ENCODE results near the gene QTRT2. TPM values are rescaled to one million over a fixed set of nuclear protein-coding genes. Genes with fewer than 3 reads are reported as not detected.

QTRT2 gene
- total RNA-seq, 1 donor from 2014 or later = 7.6 TPM

GRCh38 chr3:114057011-114057347, 442 bp downstream of the QTRT2 start:
- peak overlapping the region; percentile 62 to 65 for H3K4me3 ChIP-seq
- H3K27me3 ChIP-seq = no peaks in the 10 kb centered on the region
- DNase-seq (ENCODE audit: extremely low spot score in 2 of 2) = no peak
- no peaks in the 10 kb centered on the region for H3K36me3 ChIP-seq
- no peaks in the 10 kb centered on the region for H3K9me3 ChIP-seq
- peak overlapping the region; percentile 78 for H3K27ac ChIP-seq
- no peak for TF ChIP-seq POLR2AphosphoS5 (IDR thresholded peaks at IDR 0.05; ENCODE audit: insufficient read depth in 1 of 2, low read depth in 1 of 2)
- TF ChIP-seq POLR2A (IDR thresholded peaks at IDR 0.05) = no peak
- no peak for TF ChIP-seq CTCF (IDR thresholded peaks at IDR 0.05)
- H3K4me1 ChIP-seq = peaks cover 35% of the 10 kb centered on the region
- intact Hi-C loops (cut with DNase I) = no loop called here

GRCh38 chr3:114058646-114059045, 2.1 kb downstream of the QTRT2 start:
- H3K4me1 ChIP-seq = peaks cover 35% of the 10 kb centered on the region
- no peak overlapping the region for H3K4me3 ChIP-seq
- H3K36me3 ChIP-seq = no peaks in the 10 kb centered on the region
- H3K9me3 ChIP-seq = no peaks in the 10 kb centered on the region
- no peaks in the 10 kb centered on the region for H3K27me3 ChIP-seq
- no peak for DNase-seq (ENCODE audit: extremely low spot score in 2 of 2)
- intact Hi-C loops (cut with DNase I) = no loop called here
- H3K27ac ChIP-seq = no peak overlapping the region
- TF ChIP-seq POLR2AphosphoS5 (IDR thresholded peaks at IDR 0.05; ENCODE audit: insufficient read depth in 1 of 2, low read depth in 1 of 2) (no peak), CTCF (IDR thresholded peaks at IDR 0.05) (no peak), POLR2A (IDR thresholded peaks at IDR 0.05) (no peak)

- intact Hi-C loops (cut with DNase I) = no loop called here
- Histone ChIP-seq H3K4me3 (no peak overlapping the region), H3K36me3 (peaks cover 0 to 9% of the 10 kb centered on the region in 2 donors), H3K9me3 (no peaks in the 10 kb centered on the region), H3K27me3 (no peaks in the 10 kb centered on the region), H3K4me1 (peaks cover 27% of the 10 kb centered on the region), H3K27ac (no peak overlapping the region)
- no peak for DNase-seq (ENCODE audit: extremely low spot score in 2 of 2)
- no peak for TF ChIP-seq POLR2A (IDR thresholded peaks at IDR 0.05)
- no peak for TF ChIP-seq POLR2AphosphoS5 (IDR thresholded peaks at IDR 0.05; ENCODE audit: insufficient read depth in 1 of 2, low read depth in 1 of 2)
- no peak for TF ChIP-seq CTCF (IDR thresholded peaks at IDR 0.05)
These were observed 4.5 kb downstream of the QTRT2 start for GRCh38 chr3:114060906-114061655.

GRCh38 chr3:114067804-114068203, 11.3 kb downstream of the QTRT2 start:
- Histone ChIP-seq H3K27ac (no peak overlapping the region), H3K9me3 (no peaks in the 10 kb centered on the region), H3K36me3 (peaks cover 0 to 42% of the 10 kb centered on the region in 2 donors), H3K4me1 (no peaks in the 10 kb centered on the region), H3K4me3 (no peak overlapping the region), H3K27me3 (no peaks in the 10 kb centered on the region)
- intact Hi-C loops (cut with DNase I) = no loop called here
- no peak for DNase-seq (ENCODE audit: extremely low spot score in 2 of 2)
- TF ChIP-seq CTCF (IDR thresholded peaks at IDR 0.05) = no peak
- no peak for TF ChIP-seq POLR2AphosphoS5 (IDR thresholded peaks at IDR 0.05; ENCODE audit: insufficient read depth in 1 of 2, low read depth in 1 of 2)
- no peak for TF ChIP-seq POLR2A (IDR thresholded peaks at IDR 0.05)

- H3K4me3 ChIP-seq = no peak overlapping the region
- H3K27me3 ChIP-seq = no peaks in the 10 kb centered on the region
- H3K36me3 ChIP-seq = peaks cover 0 to 47% of the 10 kb centered on the region in 2 donors
- TF ChIP-seq POLR2AphosphoS5 (IDR thresholded peaks at IDR 0.05; ENCODE audit: insufficient read depth in 1 of 2, low read depth in 1 of 2) (no peak), POLR2A (IDR thresholded peaks at IDR 0.05) (no peak), CTCF (IDR thresholded peaks at IDR 0.05) (no peak)
- DNase-seq (ENCODE audit: extremely low spot score in 2 of 2) = no peak
- no peaks in the 10 kb centered on the region for H3K4me1 ChIP-seq
- intact Hi-C loops (cut with DNase I) = no loop called here
- H3K27ac ChIP-seq = no peak overlapping the region
- no peaks in the 10 kb centered on the region for H3K9me3 ChIP-seq
These were observed 11.8 kb downstream of the QTRT2 start for GRCh38 chr3:114068336-114068735.
